ENCODE measurements around the gene UHRF1.
A peak's percentile ranks its signal among the peaks of the same experiment; 100 is the strongest.
"Not testable (repeated sequence)": the region's sequence is repeated elsewhere in the genome, so short reads cannot be mapped to it uniquely, and the experiment has no call there.

UHRF1 gene

DNA sequence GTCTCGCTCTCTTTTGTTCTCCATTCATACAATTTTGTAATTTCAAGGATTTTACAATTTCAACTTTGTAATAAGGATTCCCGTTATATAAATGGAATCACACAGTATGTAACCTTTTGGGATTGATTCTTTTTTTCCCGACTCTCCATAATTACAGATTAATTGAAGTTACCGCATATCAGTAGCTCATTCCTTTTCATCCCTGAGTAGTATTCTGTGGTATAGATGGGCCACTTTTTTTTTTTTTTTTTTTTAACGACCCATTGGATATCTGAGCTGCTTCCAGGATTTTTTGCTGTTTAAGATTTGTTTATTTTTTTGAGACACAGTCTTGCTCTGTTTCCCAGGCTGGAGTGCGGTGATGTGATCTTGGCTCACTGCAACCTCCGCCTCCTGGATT is 27.8 kb downstream of the UHRF1 start:
- DNase-seq (ENCODE audit: low read depth): no peak

DNA sequence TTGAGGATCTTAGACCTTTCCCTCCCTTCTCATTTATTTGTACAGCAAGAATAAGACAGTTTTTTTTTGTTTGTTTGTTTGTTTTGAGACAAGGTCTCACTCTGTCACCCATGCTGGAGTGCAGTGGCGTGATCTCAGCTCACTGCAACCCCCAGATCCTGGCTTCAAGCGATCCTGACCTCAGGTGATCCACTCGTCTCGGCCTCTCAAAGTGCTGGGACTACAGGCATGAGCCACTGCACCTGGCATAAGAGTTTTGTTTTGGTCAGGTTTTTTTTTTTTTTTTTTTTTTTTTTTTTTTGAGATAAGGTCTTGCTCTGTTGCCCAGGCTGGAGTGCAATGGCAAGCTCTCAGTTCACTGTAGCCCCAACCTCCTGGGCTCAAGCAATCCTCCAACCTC is 29.2 kb downstream of the UHRF1 start:
- DNase-seq (ENCODE audit: low read depth): not testable (repeated sequence)

DNA sequence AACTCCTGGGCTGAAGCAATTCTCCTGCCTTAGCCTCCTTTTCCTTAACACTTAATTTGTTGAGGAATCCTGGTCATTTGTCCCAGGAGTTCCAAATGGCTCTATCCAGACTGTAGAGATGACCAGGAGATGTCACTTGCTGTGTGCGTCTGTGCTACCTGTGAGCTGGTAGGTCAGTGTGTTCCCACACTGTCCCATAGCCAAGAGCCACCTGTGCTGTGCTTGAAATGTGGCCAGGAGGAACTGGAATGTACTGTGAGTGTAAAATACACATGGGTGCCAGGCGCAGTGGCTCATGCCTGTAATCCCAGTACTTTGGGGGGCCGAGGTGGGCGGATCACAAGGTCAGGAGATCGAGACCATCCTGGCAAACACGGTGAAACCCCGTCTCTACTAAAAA is 30.2 kb downstream of the UHRF1 start:
- no peak for DNase-seq (ENCODE audit: low read depth)

DNA sequence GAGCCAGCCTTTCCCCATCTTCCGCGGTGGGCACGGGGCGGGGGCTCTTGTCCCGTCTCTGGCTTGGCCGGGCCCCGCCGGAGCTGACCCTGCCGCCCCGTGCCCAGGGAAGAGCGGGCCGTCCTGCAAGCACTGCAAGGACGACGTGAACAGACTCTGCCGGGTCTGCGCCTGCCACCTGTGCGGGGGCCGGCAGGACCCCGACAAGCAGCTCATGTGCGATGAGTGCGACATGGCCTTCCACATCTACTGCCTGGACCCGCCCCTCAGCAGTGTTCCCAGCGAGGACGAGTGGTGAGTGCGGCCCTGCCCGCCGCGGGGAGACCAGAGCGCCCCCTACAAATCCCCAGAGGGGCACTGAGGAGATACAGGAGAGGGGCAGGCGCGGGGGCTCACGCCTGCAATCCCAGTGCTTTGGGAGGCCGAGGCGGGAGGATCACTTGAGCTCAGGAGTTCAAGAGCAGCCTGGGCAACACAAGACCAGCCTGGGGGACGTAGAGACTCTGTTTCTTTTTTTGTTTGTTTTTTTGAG is 32.4 kb downstream of the UHRF1 start:
- not testable (repeated sequence) for DNase-seq (ENCODE audit: low read depth)

DNA sequence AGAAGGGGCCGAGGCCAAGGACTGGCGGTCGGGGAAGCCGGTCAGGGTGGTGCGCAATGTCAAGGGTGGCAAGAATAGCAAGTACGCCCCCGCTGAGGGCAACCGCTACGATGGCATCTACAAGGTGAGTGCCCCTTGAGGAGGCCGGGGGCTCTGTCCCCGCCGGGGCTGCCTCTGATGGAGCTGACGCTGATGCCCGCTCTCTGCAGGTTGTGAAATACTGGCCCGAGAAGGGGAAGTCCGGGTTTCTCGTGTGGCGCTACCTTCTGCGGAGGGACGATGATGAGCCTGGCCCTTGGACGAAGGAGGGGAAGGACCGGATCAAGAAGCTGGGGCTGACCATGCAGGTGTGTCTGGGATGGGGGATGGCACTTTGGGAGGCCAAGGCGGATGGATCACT is 41.3 kb downstream of the UHRF1 start:
- not testable (repeated sequence) for DNase-seq (ENCODE audit: low read depth)

DNA sequence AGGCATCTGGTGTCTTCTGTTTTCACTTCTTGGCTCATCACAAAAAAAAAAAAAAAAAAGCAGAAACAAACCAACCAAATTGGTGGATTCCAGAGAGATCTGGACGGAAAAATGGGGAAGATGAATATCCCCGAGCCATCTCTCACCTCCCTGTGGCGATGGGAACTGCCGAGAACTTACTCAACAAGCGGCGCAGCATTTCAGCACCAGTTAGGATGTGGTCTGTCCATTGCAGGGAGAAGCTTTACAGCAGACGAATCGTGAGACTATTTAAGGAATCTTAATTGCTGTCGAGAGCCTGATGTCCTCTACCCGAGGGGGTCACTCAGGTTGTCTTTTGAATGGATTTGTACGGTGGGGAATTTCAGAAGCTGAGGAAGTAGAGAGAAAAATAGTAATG is 42.4 kb downstream of the UHRF1 start:
- no peak for DNase-seq (ENCODE audit: low read depth)

DNA sequence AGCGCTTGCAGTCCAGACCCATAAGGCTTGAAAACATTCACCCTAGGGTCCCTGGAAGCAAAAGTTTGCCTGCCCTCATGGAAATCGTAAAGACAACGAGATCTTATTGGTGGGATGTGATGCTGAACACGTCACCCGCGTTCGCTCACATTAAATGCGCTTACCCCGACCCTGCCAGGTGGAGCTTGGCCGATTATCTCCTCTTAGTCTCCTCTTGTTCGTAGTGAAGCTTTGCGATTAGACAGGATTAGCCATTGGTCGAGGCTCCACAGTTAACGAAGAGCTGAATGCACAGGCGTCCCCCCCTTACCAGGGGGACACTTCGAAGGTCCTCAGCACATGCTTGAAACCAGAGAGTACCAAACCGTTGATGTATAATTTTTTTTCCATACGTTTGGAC is 43.6 kb downstream of the UHRF1 start:
- DNase-seq (ENCODE audit: low read depth): no peak

DNA sequence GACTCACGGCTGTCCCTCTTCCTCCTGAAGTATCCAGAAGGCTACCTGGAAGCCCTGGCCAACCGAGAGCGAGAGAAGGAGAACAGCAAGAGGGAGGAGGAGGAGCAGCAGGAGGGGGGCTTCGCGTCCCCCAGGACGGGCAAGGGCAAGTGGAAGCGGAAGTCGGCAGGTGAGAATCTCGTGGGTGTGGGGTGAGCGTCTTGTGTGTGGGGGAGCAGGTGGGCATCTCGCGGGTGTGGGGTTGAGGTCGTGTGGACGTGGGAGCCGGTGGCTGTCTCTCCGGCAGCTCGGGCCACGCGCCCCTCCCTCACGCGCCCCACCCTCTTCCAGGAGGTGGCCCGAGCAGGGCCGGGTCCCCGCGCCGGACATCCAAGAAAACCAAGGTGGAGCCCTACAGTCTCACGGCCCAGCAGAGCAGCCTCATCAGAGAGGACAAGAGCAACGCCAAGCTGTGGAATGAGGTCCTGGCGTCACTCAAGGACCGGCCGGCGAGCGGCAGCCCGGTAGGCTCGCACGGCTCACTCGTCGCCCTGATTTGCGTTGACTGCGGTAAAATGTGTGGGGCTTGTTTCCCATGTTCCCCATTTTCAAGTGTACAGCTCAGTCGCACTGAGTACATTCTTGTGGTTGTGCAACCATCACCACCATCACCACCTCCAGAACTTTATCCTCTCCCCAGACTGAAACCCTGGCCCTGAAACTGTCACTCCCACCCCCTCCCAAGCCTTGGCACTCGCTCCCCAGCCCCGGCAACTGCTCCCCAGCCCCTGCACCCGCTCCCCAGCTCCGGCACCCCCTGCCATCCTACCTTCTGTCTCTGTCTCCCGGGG is 45.2 kb downstream of the UHRF1 start:
- DNase-seq (ENCODE audit: low read depth): not testable (repeated sequence)

DNA sequence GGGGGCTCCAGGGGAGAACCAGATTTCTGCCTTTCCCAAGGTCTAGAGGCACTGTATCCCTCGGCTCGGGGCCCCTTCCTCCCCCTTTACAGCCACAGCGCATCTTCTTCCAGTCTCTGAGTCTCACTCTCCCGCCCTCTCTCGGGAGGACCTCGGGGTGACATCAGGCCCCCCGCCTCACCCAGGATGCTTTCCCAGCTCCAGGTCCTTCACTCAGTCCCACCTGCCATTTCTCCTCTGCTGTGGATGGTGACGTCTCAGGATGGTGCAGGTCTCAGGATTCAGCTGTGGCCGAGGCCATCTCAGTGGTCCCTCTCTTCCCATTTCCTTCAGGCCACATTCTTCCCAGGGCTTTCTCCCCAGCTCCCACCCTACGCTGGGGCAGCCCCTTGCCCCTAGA is 46.0 kb downstream of the UHRF1 start:
- no peak for DNase-seq (ENCODE audit: low read depth)

DNA sequence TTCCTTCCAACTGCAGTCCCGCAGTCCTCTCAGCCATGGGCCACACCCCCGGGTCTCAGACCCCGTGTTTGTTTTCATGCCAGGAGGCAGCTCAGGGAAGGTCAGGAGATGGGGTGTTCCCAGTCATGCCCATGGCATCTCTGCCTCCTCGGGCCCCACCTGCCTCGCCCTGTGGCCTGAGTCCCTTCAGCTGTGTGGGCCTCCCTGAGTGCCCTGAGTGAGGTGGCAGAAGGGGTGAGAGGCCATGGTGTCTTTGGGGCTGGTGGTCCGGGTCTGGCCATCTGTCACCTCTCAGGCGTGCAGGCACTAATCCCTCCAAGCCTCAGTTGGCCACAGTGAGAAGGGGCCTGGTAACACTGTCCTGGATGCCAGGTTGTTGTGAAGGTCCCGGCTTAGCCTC is 48.7 kb downstream of the UHRF1 start:
- DNase-seq (ENCODE audit: low read depth): no peak

DNA sequence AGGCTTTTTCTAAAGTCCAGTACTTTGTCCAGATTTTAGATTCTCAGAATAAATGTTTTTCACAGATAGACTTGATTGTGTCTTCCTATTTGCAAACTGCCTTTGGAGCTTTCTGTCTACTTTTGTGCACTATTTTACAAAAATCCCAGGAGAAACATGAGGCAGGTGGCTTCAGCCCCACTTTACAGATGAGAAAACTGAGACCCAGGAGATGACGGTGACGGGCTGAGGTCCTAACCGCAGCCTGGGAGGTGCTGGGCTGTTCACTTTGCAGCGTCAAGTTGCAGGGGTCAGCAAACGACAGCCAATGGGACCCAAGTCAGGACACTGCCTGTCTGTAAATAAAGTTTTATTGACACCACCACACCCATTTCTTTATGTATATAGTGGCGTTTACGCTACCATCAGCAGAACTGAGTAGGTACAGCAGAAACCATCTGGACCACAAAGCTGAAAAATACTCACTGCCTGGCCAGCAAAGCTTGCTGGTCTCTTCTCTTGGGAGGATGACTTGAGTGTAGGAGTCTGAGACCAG is 52.9 kb downstream of the UHRF1 start:
- no peak for DNase-seq (ENCODE audit: low read depth)

DNA sequence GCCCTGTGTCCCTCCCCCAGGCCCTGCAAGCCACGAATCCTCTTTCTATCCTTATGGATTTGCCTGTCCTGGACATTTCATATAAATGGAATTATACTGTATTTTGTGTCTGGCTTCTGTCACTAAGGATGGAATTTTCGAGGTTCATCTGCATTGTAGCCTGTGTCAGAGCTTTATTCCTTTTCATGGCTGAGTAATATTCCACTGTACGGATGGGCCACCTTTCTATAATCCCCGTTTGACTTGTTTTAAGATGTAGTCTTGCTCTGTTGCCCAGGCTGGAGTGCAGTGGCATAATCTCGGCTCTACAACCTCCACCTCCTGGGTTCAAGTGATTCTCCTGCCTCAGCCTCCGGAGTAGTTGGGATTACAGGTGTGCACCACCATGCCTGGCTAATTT is 55.8 kb downstream of the UHRF1 start:
- DNase-seq (ENCODE audit: low read depth): no peak

DNA sequence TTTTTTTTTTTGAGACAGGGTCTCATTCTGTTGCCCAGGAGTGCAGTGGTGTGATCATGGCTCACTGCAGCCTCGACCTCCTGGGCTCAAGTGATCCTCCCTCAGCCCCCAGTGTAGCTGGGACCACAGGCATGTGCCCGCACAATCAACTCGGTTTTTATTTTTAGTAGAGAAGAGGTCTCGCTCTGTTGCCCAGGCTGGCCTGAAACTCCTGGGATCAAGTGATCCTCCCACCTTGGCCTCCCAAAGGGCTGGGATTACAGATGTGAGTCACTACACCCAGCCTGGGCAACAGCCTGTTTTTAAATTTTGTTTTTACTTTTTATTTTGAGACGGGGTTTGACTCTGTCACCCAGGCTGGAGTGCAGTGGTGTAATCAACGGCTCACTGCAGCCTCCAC is 57.3 kb downstream of the UHRF1 start:
- no peak for DNase-seq (ENCODE audit: low read depth)

DNA sequence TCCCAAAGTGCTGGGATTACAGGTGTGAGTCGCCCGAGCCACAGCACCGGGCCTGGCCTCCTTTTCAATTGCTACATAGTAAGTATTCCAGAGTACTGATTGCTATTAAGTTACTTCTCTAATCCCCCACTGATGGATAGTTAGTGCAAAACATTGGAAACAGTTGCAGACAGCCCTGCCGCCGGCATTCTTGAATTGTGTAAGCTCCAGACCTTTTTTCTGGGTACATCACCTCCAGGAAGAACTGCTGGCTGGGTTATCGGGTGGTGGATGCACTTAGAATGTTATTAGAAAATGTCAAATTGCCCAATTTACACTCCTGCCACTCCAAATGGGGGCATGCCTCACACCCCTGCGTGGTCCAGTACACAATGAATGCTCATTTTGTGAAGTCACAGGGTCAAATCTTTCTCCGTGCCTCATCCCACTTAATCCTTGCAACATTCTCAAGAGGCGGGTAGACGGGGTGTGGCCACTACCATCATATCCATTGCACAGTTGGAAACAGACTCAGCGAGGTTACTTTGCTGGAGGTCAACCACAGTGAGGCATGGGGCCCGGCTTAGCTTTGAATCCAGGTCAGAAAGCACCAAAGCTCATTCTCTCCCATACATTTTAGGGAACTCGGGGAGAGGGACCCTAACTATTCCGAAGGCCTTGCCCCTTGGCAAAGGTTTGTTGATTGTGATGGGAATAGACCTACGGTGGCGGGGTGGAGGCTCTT is 58.6 kb downstream of the UHRF1 start:
- no peak for DNase-seq (ENCODE audit: low read depth)

DNA sequence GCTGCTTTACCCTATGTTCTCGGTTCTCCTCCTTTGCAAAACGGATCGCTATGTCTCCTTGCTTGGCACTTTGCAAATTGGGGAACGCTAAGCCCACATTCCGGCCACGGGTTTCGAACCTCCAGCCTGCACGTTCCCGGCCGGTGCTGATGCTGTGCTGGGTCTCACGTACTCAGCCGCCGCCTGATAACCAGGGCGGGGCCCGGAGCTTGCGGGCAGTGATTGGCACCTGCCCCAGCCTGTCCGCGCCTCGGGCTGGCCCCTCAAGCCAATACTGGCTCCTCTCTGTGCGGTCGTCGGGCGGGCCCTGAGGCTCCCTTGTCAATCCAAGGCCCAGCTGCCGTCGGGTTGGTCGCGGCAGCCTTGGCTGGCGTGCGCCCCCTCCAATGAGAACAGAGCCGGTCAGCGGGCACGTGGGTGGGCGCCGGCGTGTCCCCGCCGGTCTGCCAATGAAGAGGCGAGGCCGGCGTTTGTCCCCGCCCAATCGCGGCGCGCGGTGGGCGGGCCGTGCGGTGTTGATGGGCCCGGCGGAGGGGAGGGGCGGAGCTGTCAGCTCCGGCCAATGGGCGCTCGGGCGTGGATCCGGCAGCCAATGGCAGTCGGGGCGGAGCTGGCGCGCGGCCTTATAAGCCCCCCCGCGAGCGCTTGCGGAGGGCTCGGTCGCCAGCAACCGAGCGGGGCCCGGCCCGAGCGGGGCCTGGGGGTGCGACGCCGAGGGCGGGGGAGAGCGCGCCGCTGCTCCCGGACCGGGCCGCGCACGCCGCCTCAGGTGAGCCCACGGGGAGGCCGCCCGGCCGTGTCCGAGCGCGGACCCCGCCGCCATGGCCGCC is 59.4 kb downstream of the UHRF1 start, which contains the start of gene KDM4B:
TSS of gene KDM4B (plus strand) at position 652 of the 830 bp plus-strand sequence. CDS start 63,778 bp downstream, outside the sequence.
- peak; percentile 99 for DNase-seq (ENCODE audit: low read depth)

DNA sequence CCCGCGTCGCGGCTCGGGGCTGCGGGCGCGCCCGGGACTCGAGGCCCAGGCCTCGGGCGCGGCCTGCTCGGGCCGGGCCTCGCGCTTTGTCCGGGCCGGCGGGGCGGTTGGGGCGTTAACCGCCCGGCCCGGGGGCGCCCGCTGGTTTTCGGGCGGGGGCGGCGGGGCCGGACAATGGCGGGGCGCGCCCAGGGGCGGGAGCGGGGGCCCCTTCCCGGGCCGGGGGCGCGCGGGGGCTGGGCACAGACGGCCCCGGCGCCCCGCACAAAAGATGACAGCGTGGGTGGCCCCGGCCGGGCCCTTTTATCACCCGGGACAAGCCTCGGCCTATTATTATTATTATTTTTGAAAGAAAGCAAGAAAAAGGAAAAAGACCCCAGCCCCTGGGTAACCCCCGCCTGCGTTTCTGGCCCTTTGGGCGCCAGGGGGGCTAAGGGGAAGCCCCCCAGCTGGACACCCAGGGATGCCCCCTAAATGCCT is 60.0 kb downstream of the UHRF1 start:
- no peak for DNase-seq (ENCODE audit: low read depth)

DNA sequence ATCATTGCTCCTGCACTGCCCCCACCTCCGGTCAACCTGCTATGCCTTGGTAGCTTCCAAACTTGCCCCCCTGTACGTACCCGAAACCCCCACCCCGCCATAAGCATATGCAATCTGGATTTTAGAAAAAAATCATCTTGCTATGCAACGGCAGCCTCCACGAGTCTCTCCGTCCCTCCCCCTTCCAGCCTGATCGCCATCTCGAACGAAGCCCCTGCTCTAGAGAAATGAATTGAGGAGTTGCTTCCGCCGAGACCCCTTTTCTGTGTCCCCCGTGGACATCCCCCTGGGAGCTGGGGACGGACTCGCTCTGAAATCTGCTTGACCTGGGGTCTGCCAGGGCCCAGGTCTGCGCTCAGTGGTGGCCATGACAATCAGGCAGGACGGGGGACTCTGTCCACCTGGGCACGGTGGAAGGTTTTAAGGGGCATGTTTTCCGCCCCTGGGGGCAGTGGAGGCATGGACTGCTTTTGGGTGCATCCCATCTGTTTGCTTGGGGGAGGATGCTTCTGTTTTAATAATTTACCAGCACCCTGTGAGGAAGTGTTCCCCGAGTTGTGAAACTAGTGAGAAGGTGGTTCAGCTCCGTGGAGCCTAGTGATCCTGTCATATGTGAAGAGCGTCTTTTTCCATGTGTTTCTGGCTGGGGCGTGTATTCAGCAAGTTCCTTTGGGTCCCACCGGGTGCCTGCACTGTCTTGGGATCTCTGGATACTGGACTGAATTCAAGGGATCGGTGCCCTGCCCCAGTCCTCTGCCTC is 60.7 kb downstream of the UHRF1 start:
- DNase-seq (ENCODE audit: low read depth): no peak

DNA sequence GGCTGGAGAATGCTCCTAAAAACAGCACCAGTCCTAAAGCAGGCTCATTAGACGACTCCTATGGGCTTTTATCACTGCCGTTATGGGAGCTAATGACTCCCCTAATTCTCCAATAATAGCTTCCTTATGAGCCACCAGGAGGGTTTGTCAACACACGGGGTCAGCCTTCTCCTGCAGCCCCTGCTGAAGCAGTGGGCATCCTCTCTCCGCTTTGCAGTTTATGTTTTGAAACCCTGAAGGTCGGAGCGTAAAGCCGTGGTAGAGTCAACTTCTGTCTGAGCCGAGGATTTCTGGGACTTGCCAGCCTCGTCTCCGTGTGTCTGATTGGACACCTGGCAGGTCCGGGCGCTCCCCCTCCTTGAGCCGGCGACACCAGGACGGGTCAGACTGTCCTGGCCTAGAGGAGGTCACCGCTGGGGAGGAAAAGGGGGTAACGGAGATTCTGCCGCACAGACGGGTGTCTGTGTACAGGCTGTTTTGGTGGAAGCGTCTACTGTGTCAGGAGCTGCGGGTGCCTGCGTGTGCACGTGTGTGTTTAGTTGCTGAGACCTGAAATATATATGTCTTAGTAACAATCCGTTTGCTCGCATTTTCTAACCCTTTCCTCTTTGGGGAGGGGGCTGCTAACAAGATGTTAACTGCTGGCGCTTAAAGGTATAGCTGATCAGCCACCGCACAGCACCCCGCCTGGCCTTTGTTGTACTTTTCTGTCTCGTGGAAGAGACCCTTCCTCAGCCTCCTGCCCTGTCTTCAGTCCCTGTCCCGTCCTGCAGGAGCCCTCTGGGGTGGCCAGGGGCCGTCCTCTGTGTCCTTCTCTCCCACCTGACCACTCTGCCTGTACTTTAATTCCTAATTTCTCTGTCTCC is 61.5 kb downstream of the UHRF1 start:
- DNase-seq (ENCODE audit: low read depth): no peak

DNA sequence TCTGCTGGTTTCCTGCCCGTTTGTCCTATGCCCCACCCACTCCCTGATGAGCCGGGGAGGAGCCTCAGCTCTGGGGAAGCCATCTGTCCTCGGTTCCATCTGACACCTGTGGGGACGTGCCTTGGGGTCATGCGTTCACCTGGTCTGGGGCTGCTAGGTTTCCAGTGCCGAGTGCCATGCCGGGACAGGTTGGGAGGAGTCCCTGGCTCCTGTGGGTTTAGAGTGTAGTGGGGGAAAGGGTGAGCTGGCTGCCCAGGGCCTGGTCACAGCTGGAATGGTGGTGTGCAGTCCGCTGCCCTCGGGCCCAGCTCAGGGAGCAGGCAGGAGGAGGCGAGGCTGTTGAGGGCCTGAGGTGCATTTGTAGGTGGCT is 62.1 kb downstream of the UHRF1 start:
- DNase-seq (ENCODE audit: low read depth): no peak

DNA sequence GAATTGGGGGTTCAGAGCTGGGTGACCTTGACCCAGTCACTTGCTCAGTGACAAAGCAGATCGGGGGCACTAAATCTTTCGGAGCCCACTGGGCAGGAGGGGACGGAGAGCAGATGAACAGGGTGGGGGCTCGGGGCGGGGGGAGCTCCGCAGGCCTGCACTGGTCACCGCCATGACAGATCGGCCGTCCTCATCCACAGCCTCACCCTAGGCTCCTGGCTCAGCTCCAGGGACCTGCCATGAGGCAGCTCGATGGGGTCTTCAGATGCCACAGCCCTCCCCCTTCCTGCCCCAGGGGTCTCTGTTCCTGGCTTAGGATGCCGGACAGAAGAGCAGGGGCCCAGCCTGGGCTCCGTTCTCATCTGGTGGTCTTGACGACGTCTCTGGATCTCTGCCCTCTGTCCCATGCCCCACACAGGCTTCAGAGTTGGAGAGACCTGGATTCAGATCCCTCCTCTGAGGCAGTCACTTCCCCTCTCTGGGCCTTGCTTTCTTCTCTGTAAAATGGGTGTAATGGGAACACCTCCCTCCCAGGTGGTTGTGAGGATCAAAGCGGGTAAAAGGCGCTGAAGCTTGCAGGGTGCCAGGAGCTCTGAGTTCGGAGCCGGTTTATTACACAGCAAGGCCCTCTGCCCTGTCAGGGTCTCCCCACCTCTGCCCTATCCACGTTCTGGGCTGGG is 62.7 kb downstream of the UHRF1 start:
- DNase-seq (ENCODE audit: low read depth): no peak

Measured in stimulated activated CD8-positive, alpha-beta memory T cell treated with anti-CD3 and anti-CD28 coated beads, Interleukin-12 subunit alpha, Interleukin-12 subunit beta, amount 100 ng/mL, for 4 hours (primary cell).